Neuronal stem cell (in vitro differentiated cells): Measurements from ENCODE around the gene PSD4.

ENCODE experiments used
- DNase-seq: peaks from one replicate; pipeline ENCODE4 v3.0.0-alpha.2; 2013; ENCODE audit warnings: low spot score
- H2AFZ ChIP-seq: one replicate; pipeline ENCODE4 v1.6.1; 2013; ENCODE audit warnings: mild to moderate bottlenecking, low read length, inconsistent platforms
- H2AK5ac ChIP-seq: 2 replicates; pipeline ENCODE4 v1.6.1; 2013; ENCODE audit warnings: low read depth, mild to moderate bottlenecking, inconsistent platforms, low read length, moderate library complexity, mixed read lengths
- H2BK120ac ChIP-seq: 2 replicates; pipeline ENCODE4 v1.6.1; 2013; ENCODE audit warnings: low read depth, mild to moderate bottlenecking, inconsistent platforms, low read length, moderate library complexity, mixed read lengths
- H2BK12ac ChIP-seq: one replicate; pipeline ENCODE4 v1.6.1; 2013; ENCODE audit warnings: low read length, inconsistent platforms
- H2BK15ac ChIP-seq: 2 replicates; pipeline ENCODE4 v1.6.1; 2013; ENCODE audit warnings: mild to moderate bottlenecking, low read length, inconsistent platforms, mixed read lengths
- H2BK5ac ChIP-seq: one replicate; pipeline ENCODE4 v1.6.1; 2013; ENCODE audit warnings: inconsistent platforms, mild to moderate bottlenecking, low read length, moderate library complexity
- H3K14ac ChIP-seq: one replicate; pipeline ENCODE4 v1.6.1; 2013; ENCODE audit warnings: low read length, inconsistent platforms
- H3K18ac ChIP-seq: 2 replicates; pipeline ENCODE4 v1.6.1; 2013; ENCODE audit warnings: low read length, inconsistent platforms
- H3K23ac ChIP-seq: 2 replicates; pipeline ENCODE4 v1.6.1; 2013; ENCODE audit warnings: low read depth, mild to moderate bottlenecking, mixed read lengths, low read length, inconsistent platforms; ENCODE audit not compliant: poor library complexity
- H3K27ac ChIP-seq: replicated peaks from 3 replicates; pipeline ENCODE4 v1.5.1; 2013; ENCODE audit warnings: low read length, inconsistent platforms
- H3K27me3 ChIP-seq, 3 experiments: 2 replicates each; pipeline ENCODE4 v1.6.1; 2013; ENCODE audit warnings: low read length in 3 of 3, mild to moderate bottlenecking in 2 of 3, inconsistent platforms in 1 of 3, low read depth in 1 of 3, mixed read lengths in 1 of 3, moderate library complexity in 1 of 3; ENCODE audit not compliant: control insufficient read depth in 3 of 3, insufficient read depth in 3 of 3
- H3K36me3 ChIP-seq, 2 donors: replicated peaks in 1 of 2; 2 replicates each; pipeline ENCODE4 v1.6.1; 2013; ENCODE audit warnings: low read length in 2 of 2; ENCODE audit not compliant: control insufficient read depth in 2 of 2, insufficient read depth in 2 of 2
- H3K4ac ChIP-seq: 2 replicates; pipeline ENCODE4 v1.6.1; 2013; ENCODE audit warnings: inconsistent platforms, mild to moderate bottlenecking, low read length, moderate library complexity
- H3K4me1 ChIP-seq, 2 donors: 1 replicate in 1 of 2; 2 replicates in 1 of 2; pipeline ENCODE4 v1.6.1; 2013; ENCODE audit warnings: low read length in 2 of 2, low read depth in 1 of 2; ENCODE audit not compliant: control insufficient read depth in 2 of 2, insufficient read depth in 1 of 2
- H3K4me2 ChIP-seq: one replicate; pipeline ENCODE4 v1.6.1; 2013; ENCODE audit warnings: mild to moderate bottlenecking, low read length, inconsistent platforms; ENCODE audit not compliant: insufficient read depth, poor library complexity, severe bottlenecking
- H3K4me3 ChIP-seq, 2 donors: 2 replicates each; pipeline ENCODE4 v1.5.1; 2013; ENCODE audit warnings: low read length in 2 of 2, mild to moderate bottlenecking in 2 of 2, inconsistent platforms in 1 of 2, moderate library complexity in 1 of 2
- H3K79me1 ChIP-seq: one replicate; pipeline ENCODE4 v1.6.1; 2013; ENCODE audit warnings: low read depth, mild to moderate bottlenecking, inconsistent platforms, low read length, moderate library complexity
- H3K9ac ChIP-seq: one replicate; pipeline ENCODE4 v1.6.1; 2013; ENCODE audit warnings: mild to moderate bottlenecking, low read depth, low read length, inconsistent platforms; ENCODE audit not compliant: poor library complexity
- H3K9me3 ChIP-seq, 2 donors: replicated peaks in 1 of 2; 2 replicates each; pipeline versions ENCODE3 to v1.6.1; 2013; ENCODE audit warnings: low read length in 2 of 2, mild to moderate bottlenecking in 2 of 2, inconsistent platforms in 1 of 2, low read depth in 1 of 2, mixed read lengths in 1 of 2, moderate library complexity in 1 of 2; ENCODE audit not compliant: control insufficient read depth in 2 of 2, insufficient read depth in 1 of 2
- H4K8ac ChIP-seq: one replicate; pipeline ENCODE4 v1.6.1; 2013; ENCODE audit warnings: low read depth, mild to moderate bottlenecking, inconsistent platforms, low read length, moderate library complexity
- H4K91ac ChIP-seq: one replicate; pipeline ENCODE4 v1.6.1; 2013; ENCODE audit warnings: low read length, low read depth, mild to moderate bottlenecking, inconsistent platforms; ENCODE audit not compliant: poor library complexity
- WGBS, 2 donors: extraction: QIAGEN DNeasy Blood & Tissue Kit; methylation state at CpG; one replicate each; pipeline ENCODE4 v1.1.7; 2013; ENCODE audit warnings: missing lambda C conversion rate in 2 of 2, mixed read lengths in 1 of 2; ENCODE audit not compliant: insufficient read length in 2 of 2, insufficient replicate concordance in 1 of 2; ENCODE audit errors: extremely low coverage in 2 of 2; 5-methylcytosine and 5-hydroxymethylcytosine counted together

PSD4 gene

DNA sequence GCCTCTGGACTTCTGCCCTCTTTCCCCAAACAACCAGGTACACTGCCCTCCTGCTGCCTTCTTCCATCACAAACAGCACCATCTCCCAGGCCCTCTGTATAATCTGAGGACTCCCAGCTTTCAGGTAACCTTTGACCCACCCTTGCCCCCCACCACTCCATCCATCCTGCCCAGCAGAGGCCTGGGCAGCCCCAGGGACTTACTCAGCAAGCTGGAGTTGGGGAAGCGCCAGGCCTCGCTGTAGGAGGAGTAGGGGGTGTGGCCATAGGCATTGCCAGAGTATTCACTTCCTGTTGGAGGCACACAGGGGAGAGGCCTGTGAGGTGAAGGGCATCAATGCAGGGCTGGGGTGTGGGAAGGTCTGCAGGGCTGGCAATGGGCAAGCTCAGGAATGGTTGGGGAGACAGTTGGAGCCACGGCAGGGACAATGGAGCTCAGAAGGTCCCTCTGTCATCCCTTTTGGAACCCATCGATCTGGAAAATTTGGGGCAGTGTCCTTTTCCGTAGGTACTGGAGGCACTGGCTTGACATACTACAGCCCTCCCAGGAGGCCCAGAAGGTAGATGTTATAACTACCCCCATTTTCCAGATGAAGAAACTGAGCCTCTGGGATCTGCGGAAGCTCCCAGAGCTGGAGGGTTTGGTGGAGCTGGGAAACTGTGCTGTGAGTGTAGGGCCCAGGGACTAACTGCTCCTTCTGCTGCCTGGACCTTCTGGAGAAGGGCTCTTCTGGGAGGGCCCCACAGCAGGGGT lies 46.3 kb downstream of the PSD4 start:
- Histone ChIP-seq H3K9ac (no peak overlapping the region), H2BK5ac (no peak overlapping the region), H3K36me3 (no peaks in the 10 kb centered on the region), H2AK5ac (peak overlapping the region; percentile 36), H2BK120ac (peak overlapping the region; percentile 37), H3K4ac (no peak overlapping the region), H4K8ac (no peak overlapping the region), H3K23ac (no peak overlapping the region), H3K4me2 (no peak overlapping the region), H2AFZ (no peak overlapping the region), H2BK12ac (no peak overlapping the region), H3K4me1 (peaks cover 13 to 29% of the 10 kb centered on the region in 2 donors), H3K27ac (no peak overlapping the region), H3K79me1 (no peaks in the 10 kb centered on the region), H4K91ac (no peak overlapping the region), H3K4me3 (no peak overlapping the region), H3K18ac (peak overlapping the region; percentile 86), H3K14ac (no peak overlapping the region), H3K27me3 (no peaks in the 10 kb centered on the region), H3K9me3 (no peaks in the 10 kb centered on the region), H2BK15ac (peak overlapping the region; percentile 61)
- no CpG with 5 or more reads among the region's 6 CpGs for WGBS, 2 donors
- no peak for DNase-seq

GRCh38 chr2:113220970-113221708 lies 47.4 kb downstream of the PSD4 start:
- WGBS, 2 donors, result no CpG with 5 or more reads among the region's 6 CpGs
- H3K4me3 ChIP-seq, result no peak overlapping the region
- H3K23ac ChIP-seq, result no peak overlapping the region
- H3K36me3 ChIP-seq, result no peaks in the 10 kb centered on the region
- no peak overlapping the region for H3K9ac ChIP-seq
- H2AFZ ChIP-seq, result no peak overlapping the region
- H2BK12ac ChIP-seq, result no peak overlapping the region
- no peak overlapping the region for H4K8ac ChIP-seq
- DNase-seq, result no peak
- no peaks in the 10 kb centered on the region for H3K27me3 ChIP-seq
- H2BK5ac ChIP-seq, result no peak overlapping the region
- no peak overlapping the region for H4K91ac ChIP-seq
- no peak overlapping the region for H3K18ac ChIP-seq
- no peak overlapping the region for H3K27ac ChIP-seq
- no peak overlapping the region for H3K14ac ChIP-seq
- no peaks in the 10 kb centered on the region for H3K79me1 ChIP-seq
- no peak overlapping the region for H3K4ac ChIP-seq
- H3K9me3 ChIP-seq, result no peaks in the 10 kb centered on the region
- no peak overlapping the region for H2AK5ac ChIP-seq
- no peak overlapping the region for H2BK120ac ChIP-seq
- peaks cover 19 to 38% of the 10 kb centered on the region in 2 donors for H3K4me1 ChIP-seq
- no peak overlapping the region for H2BK15ac ChIP-seq
- H3K4me2 ChIP-seq, result no peak overlapping the region

- no peak overlapping the region for H2BK5ac ChIP-seq
- no peaks in the 10 kb centered on the region for H3K36me3 ChIP-seq
- no peak overlapping the region for H3K4me3 ChIP-seq
- H2BK15ac ChIP-seq, result no peak overlapping the region
- no peak overlapping the region for H3K9ac ChIP-seq
- peaks cover 22 to 40% of the 10 kb centered on the region in 2 donors for H3K4me1 ChIP-seq
- H3K9me3 ChIP-seq, result no peaks in the 10 kb centered on the region
- no peak for DNase-seq
- no peak overlapping the region for H3K23ac ChIP-seq
- no peak overlapping the region for H4K8ac ChIP-seq
- no peaks in the 10 kb centered on the region for H3K27me3 ChIP-seq
- no peak overlapping the region for H3K27ac ChIP-seq
- no CpG with 5 or more reads among the region's 6 CpGs for WGBS, 2 donors
- no peaks in the 10 kb centered on the region for H3K79me1 ChIP-seq
- H4K91ac ChIP-seq, result no peak overlapping the region
- no peak overlapping the region for H3K4me2 ChIP-seq
- peak overlapping the region; percentile 3 for H2AK5ac ChIP-seq
- no peak overlapping the region for H2BK12ac ChIP-seq
- H3K14ac ChIP-seq, result no peak overlapping the region
- H3K4ac ChIP-seq, result no peak overlapping the region
- no peak overlapping the region for H3K18ac ChIP-seq
- H2BK120ac ChIP-seq, result no peak overlapping the region
- H2AFZ ChIP-seq, result no peak overlapping the region
Measured at GRCh38 chr2:113221846-113222245, 48.1 kb downstream of the PSD4 start.

DNA sequence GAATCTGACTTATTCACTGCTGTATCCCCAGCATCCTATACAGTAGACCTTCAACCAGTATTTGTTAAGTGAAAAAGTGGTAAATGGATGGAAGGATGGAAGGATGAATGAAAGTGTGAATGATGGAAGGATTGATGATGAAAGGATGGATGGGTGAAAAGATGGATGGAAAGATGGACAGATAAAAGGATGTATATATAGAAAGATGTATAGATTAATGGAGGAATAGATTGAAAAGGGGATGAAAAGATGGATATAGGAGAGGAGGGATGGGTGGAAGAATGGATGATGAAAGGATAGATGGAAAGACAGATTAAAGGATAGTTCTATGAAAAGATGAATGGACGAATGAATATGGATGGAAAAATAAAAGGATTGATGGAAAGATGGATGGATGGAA lies 50.0 kb downstream of the PSD4 start:
- Histone ChIP-seq H2AFZ (no peak overlapping the region), H3K18ac (no peak overlapping the region), H3K27ac (no peak overlapping the region), H2BK5ac (no peak overlapping the region), H3K23ac (no peak overlapping the region), H3K9ac (no peak overlapping the region), H3K36me3 (no peaks in the 10 kb centered on the region), H2BK120ac (no peak overlapping the region), H2AK5ac (no peak overlapping the region), H3K9me3 (no peaks in the 10 kb centered on the region), H4K8ac (no peak overlapping the region), H3K4me2 (no peak overlapping the region), H3K27me3 (no peaks in the 10 kb centered on the region), H2BK15ac (no peak overlapping the region), H3K4me1 (peaks cover 17 to 23% of the 10 kb centered on the region in 2 donors), H3K79me1 (no peaks in the 10 kb centered on the region), H3K4me3 (no peak overlapping the region), H3K4ac (no peak overlapping the region), H3K14ac (no peak overlapping the region), H4K91ac (no peak overlapping the region), H2BK12ac (no peak overlapping the region)
- 100% methylated on average over 1 of the region's 1 CpG for WGBS, 2 donors
- DNase-seq, result no peak
